ENCODE results near the gene ZMIZ1.

ZMIZ1 gene

DNA sequence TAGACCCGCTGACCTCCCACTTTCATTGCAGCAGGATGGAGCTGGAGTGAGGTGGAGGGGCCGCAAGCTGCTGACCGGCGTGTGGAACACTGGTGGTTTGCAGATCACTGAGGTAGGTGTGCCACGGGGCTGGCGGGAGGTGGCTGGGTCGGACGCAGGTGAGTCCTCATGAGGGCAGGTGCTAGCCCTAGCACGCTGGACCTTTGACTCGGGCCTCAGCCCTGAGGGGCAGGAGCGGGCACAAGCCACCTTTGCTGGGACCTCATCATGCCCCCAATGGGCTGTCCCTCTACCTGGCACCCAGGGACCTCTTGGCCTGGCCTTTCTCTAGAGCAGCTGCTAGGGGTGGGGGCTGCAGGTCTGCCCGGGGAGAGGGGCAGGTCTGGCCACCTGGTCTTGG lies 93.3 kb downstream of the ZMIZ1 start:
- H3K4me2 ChIP-seq (ENCODE audit: low read length, poor library complexity, severe bottlenecking): no peak overlapping the region
- H2BK5ac ChIP-seq (ENCODE audit: low read depth, low read length, poor library complexity, severe bottlenecking): no peak overlapping the region
- no peaks in the 10 kb centered on the region for H3K9me3 ChIP-seq (ENCODE audit: control insufficient read depth, low read length)
- H2BK15ac ChIP-seq (ENCODE audit: low read depth, poor library complexity, severe bottlenecking): peak overlapping the region; percentile 6
- no peaks in the 10 kb centered on the region for H3K27me3 ChIP-seq (ENCODE audit: control insufficient read depth in 1 of 2, insufficient read depth in 1 of 2, low read length in 2 of 2)
- H4K91ac ChIP-seq (ENCODE audit: low read length): no peak overlapping the region
- peak overlapping the region; percentile 10 for H2AK5ac ChIP-seq (ENCODE audit: low read length, severe bottlenecking)
- no peak overlapping the region for H3K4ac ChIP-seq (ENCODE audit: low read depth in 1 of 2, low read length in 2 of 2)
- no peak overlapping the region for H3K14ac ChIP-seq (ENCODE audit: low read length in 2 of 2)
- peaks cover 83% of the 10 kb centered on the region for H3K4me1 ChIP-seq (ENCODE audit: control insufficient read depth, insufficient read depth, low read depth, low read length)
- peaks cover 44 to 69% of the 10 kb centered on the region in 2 experiments for H3K36me3 ChIP-seq (ENCODE audit: control insufficient read depth in 1 of 2, insufficient read depth in 2 of 2, low read depth in 1 of 2, low read length in 2 of 2)
- H2BK120ac ChIP-seq (ENCODE audit: low read depth, low read length): no peak overlapping the region
- peaks cover 33% of the 10 kb centered on the region for H3K79me1 ChIP-seq (replicated peaks; ENCODE audit: low read length, poor library complexity, severe bottlenecking)
- no peak overlapping the region for H3K27ac ChIP-seq (ENCODE audit: low read length, poor library complexity, severe bottlenecking)
- DNase-seq: no peak
- no peak overlapping the region for H4K8ac ChIP-seq (ENCODE audit: low read length)
- H3K9ac ChIP-seq (ENCODE audit: low read length): no peak overlapping the region
- no peak overlapping the region for H3K4me3 ChIP-seq (ENCODE audit: insufficient read depth in 1 of 2, low read depth in 1 of 2, low read length in 2 of 2)
- 98% methylated on average over 12 of the region's 12 CpGs for WGBS
- peak overlapping the region in 1 of 2 experiments; percentile 6 for H3K18ac ChIP-seq (ENCODE audit: low read depth in 1 of 2, low read length in 2 of 2)
- H2BK12ac ChIP-seq (ENCODE audit: low read length in 2 of 2): no peak overlapping the region
- H3K23ac ChIP-seq (ENCODE audit: low read length in 2 of 2): no peak overlapping the region
- H2AFZ ChIP-seq (ENCODE audit: low read depth, low read length): no peak overlapping the region

GRCh38 chr10:79162861-79163665 lies 94.3 kb downstream of the ZMIZ1 start:
- H3K79me1 ChIP-seq (replicated peaks; ENCODE audit: low read length, poor library complexity, severe bottlenecking): peaks cover 42% of the 10 kb centered on the region
- H3K4me3 ChIP-seq (ENCODE audit: insufficient read depth in 1 of 2, low read depth in 1 of 2, low read length in 2 of 2): no peak overlapping the region
- H3K9ac ChIP-seq (ENCODE audit: low read length): peak overlapping the region; percentile 30
- no peak overlapping the region for H3K4ac ChIP-seq (ENCODE audit: low read depth in 1 of 2, low read length in 2 of 2)
- no peak overlapping the region for H3K27ac ChIP-seq (ENCODE audit: low read length, poor library complexity, severe bottlenecking)
- peak overlapping the region in 1 of 2 experiments; percentile 25 for H3K18ac ChIP-seq (ENCODE audit: low read depth in 1 of 2, low read length in 2 of 2)
- no peak overlapping the region for H3K14ac ChIP-seq (ENCODE audit: low read length in 2 of 2)
- no peak overlapping the region for H2AFZ ChIP-seq (ENCODE audit: low read depth, low read length)
- 91% methylated on average over 17 of the region's 17 CpGs for WGBS
- no peak overlapping the region for H4K8ac ChIP-seq (ENCODE audit: low read length)
- peaks cover 51 to 75% of the 10 kb centered on the region in 2 experiments for H3K36me3 ChIP-seq (ENCODE audit: control insufficient read depth in 1 of 2, insufficient read depth in 2 of 2, low read depth in 1 of 2, low read length in 2 of 2)
- H2BK12ac ChIP-seq (ENCODE audit: low read length in 2 of 2): peak overlapping the region in 1 of 2 experiments; percentile 7
- no peak for DNase-seq
- H3K4me1 ChIP-seq (ENCODE audit: control insufficient read depth, insufficient read depth, low read depth, low read length): peaks cover 73% of the 10 kb centered on the region
- H4K91ac ChIP-seq (ENCODE audit: low read length): no peak overlapping the region
- no peak overlapping the region for H2BK120ac ChIP-seq (ENCODE audit: low read depth, low read length)
- no peak overlapping the region for H3K23ac ChIP-seq (ENCODE audit: low read length in 2 of 2)
- H2BK5ac ChIP-seq (ENCODE audit: low read depth, low read length, poor library complexity, severe bottlenecking): no peak overlapping the region
- no peaks in the 10 kb centered on the region for H3K27me3 ChIP-seq (ENCODE audit: control insufficient read depth in 1 of 2, insufficient read depth in 1 of 2, low read length in 2 of 2)
- H3K9me3 ChIP-seq (ENCODE audit: control insufficient read depth, low read length): no peaks in the 10 kb centered on the region
- H2BK15ac ChIP-seq (ENCODE audit: low read depth, poor library complexity, severe bottlenecking): no peak overlapping the region
- H2AK5ac ChIP-seq (ENCODE audit: low read length, severe bottlenecking): peak overlapping the region; percentile 21
- H3K4me2 ChIP-seq (ENCODE audit: low read length, poor library complexity, severe bottlenecking): no peak overlapping the region

DNA sequence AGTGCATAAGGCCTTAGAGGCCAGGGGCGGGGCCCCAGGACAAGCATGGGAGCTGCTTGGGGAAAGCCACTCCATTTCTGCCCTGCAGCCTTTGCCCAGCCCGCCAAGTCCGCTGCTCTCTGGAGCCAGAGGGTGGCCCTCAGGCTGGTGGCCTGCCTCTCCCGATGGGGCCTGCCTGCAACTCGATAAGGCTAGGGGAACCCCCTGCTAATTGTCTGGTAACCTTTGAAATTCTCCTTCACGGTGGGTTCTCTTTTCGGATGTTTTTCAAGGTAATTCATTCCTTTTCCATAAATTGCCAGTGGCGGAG lies 94.9 kb downstream of the ZMIZ1 start:
- H3K4me2 ChIP-seq (ENCODE audit: low read length, poor library complexity, severe bottlenecking): no peak overlapping the region
- H2AFZ ChIP-seq (ENCODE audit: low read depth, low read length): no peak overlapping the region
- no peak overlapping the region for H2BK15ac ChIP-seq (ENCODE audit: low read depth, poor library complexity, severe bottlenecking)
- no peak overlapping the region for H3K18ac ChIP-seq (ENCODE audit: low read depth in 1 of 2, low read length in 2 of 2)
- WGBS: 97% methylated on average over 8 of the region's 8 CpGs
- no peak overlapping the region for H2BK120ac ChIP-seq (ENCODE audit: low read depth, low read length)
- no peak overlapping the region for H2BK12ac ChIP-seq (ENCODE audit: low read length in 2 of 2)
- H3K9ac ChIP-seq (ENCODE audit: low read length): no peak overlapping the region
- no peak for DNase-seq
- H4K8ac ChIP-seq (ENCODE audit: low read length): no peak overlapping the region
- no peak overlapping the region for H2AK5ac ChIP-seq (ENCODE audit: low read length, severe bottlenecking)
- H3K4me1 ChIP-seq (ENCODE audit: control insufficient read depth, insufficient read depth, low read depth, low read length): peaks cover 67% of the 10 kb centered on the region
- no peak overlapping the region for H3K4ac ChIP-seq (ENCODE audit: low read depth in 1 of 2, low read length in 2 of 2)
- no peaks in the 10 kb centered on the region for H3K27me3 ChIP-seq (ENCODE audit: control insufficient read depth in 1 of 2, insufficient read depth in 1 of 2, low read length in 2 of 2)
- peaks cover 46% of the 10 kb centered on the region for H3K79me1 ChIP-seq (replicated peaks; ENCODE audit: low read length, poor library complexity, severe bottlenecking)
- H3K36me3 ChIP-seq (ENCODE audit: control insufficient read depth in 1 of 2, insufficient read depth in 2 of 2, low read depth in 1 of 2, low read length in 2 of 2): peaks cover 57 to 79% of the 10 kb centered on the region in 2 experiments
- H3K23ac ChIP-seq (ENCODE audit: low read length in 2 of 2): no peak overlapping the region
- H4K91ac ChIP-seq (ENCODE audit: low read length): no peak overlapping the region
- no peak overlapping the region for H3K27ac ChIP-seq (ENCODE audit: low read length, poor library complexity, severe bottlenecking)
- H3K4me3 ChIP-seq (ENCODE audit: insufficient read depth in 1 of 2, low read depth in 1 of 2, low read length in 2 of 2): no peak overlapping the region
- H2BK5ac ChIP-seq (ENCODE audit: low read depth, low read length, poor library complexity, severe bottlenecking): no peak overlapping the region
- H3K9me3 ChIP-seq (ENCODE audit: control insufficient read depth, low read length): no peaks in the 10 kb centered on the region
- H3K14ac ChIP-seq (ENCODE audit: low read length in 2 of 2): no peak overlapping the region

DNA sequence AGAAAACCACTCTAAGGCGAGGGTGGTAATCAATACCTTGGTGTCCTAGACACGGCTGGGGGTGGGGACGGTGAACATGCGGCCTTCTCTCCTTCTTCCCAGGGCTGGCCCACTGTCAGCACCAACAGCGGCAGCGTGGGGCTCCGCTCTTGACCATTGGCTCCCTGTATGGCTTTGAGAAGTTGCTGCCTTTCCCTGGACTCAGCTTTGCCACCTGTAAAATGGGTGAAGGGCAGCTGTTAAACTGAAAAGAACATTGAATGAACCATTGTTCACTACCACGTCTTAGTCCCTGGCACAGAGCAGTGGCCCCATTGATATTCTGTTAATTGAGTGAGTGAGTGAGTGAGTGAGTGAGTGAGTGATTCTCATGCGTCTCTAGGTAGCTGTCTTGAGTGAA lies 95.3 kb downstream of the ZMIZ1 start:
- peaks cover 49% of the 10 kb centered on the region for H3K79me1 ChIP-seq (replicated peaks; ENCODE audit: low read length, poor library complexity, severe bottlenecking)
- H2BK5ac ChIP-seq (ENCODE audit: low read depth, low read length, poor library complexity, severe bottlenecking): no peak overlapping the region
- DNase-seq: no peak
- H3K36me3 ChIP-seq (ENCODE audit: control insufficient read depth in 1 of 2, insufficient read depth in 2 of 2, low read depth in 1 of 2, low read length in 2 of 2): peaks cover 61 to 80% of the 10 kb centered on the region in 2 experiments
- no peak overlapping the region for H4K91ac ChIP-seq (ENCODE audit: low read length)
- no peak overlapping the region for H4K8ac ChIP-seq (ENCODE audit: low read length)
- no peak overlapping the region for H3K4me3 ChIP-seq (ENCODE audit: insufficient read depth in 1 of 2, low read depth in 1 of 2, low read length in 2 of 2)
- H3K4ac ChIP-seq (ENCODE audit: low read depth in 1 of 2, low read length in 2 of 2): no peak overlapping the region
- no peak overlapping the region for H2BK15ac ChIP-seq (ENCODE audit: low read depth, poor library complexity, severe bottlenecking)
- no peak overlapping the region for H2BK120ac ChIP-seq (ENCODE audit: low read depth, low read length)
- H3K23ac ChIP-seq (ENCODE audit: low read length in 2 of 2): no peak overlapping the region
- no peak overlapping the region for H2AK5ac ChIP-seq (ENCODE audit: low read length, severe bottlenecking)
- no peak overlapping the region for H3K14ac ChIP-seq (ENCODE audit: low read length in 2 of 2)
- H3K4me2 ChIP-seq (ENCODE audit: low read length, poor library complexity, severe bottlenecking): no peak overlapping the region
- 95% methylated on average over 9 of the region's 9 CpGs for WGBS
- H3K4me1 ChIP-seq (ENCODE audit: control insufficient read depth, insufficient read depth, low read depth, low read length): peaks cover 62% of the 10 kb centered on the region
- no peak overlapping the region for H2BK12ac ChIP-seq (ENCODE audit: low read length in 2 of 2)
- no peaks in the 10 kb centered on the region for H3K9me3 ChIP-seq (ENCODE audit: control insufficient read depth, low read length)
- H3K18ac ChIP-seq (ENCODE audit: low read depth in 1 of 2, low read length in 2 of 2): no peak overlapping the region
- no peak overlapping the region for H3K27ac ChIP-seq (ENCODE audit: low read length, poor library complexity, severe bottlenecking)
- no peak overlapping the region for H2AFZ ChIP-seq (ENCODE audit: low read depth, low read length)
- H3K9ac ChIP-seq (ENCODE audit: low read length): no peak overlapping the region
- no peaks in the 10 kb centered on the region for H3K27me3 ChIP-seq (ENCODE audit: control insufficient read depth in 1 of 2, insufficient read depth in 1 of 2, low read length in 2 of 2)

Measured in mesenchymal stem cell (in vitro differentiated cells and primary cell).